Measurements from ENCODE around the gene GRHL3. TPM values are rescaled to one million over a fixed set of nuclear protein-coding genes. Genes with fewer than 3 reads are reported as not detected.

GRHL3 gene
- polyA plus RNA-seq, 1 experiment, result 0.04 TPM

- Histone ChIP-seq H3K9me3 (ENCODE audit: control insufficient read depth, insufficient read depth, low read length) (no peaks in the 10 kb centered on the region), H3K27me3 (ENCODE audit: control insufficient read depth, insufficient read depth, low read length) (peaks cover 6% of the 10 kb centered on the region), H3K27ac (ENCODE audit: low read depth, low read length) (no peak overlapping the region), H3K4me3 (ENCODE audit: low read depth, low read length) (no peak overlapping the region)
- no peak for TF ChIP-seq CTCF (IDR thresholded peaks at IDR 0.05; ENCODE audit: low read depth, low read length)
- DNase-seq (ENCODE audit: low read depth, low spot score), result no peak
- ChIA-PET POLR2A (no interaction called here), CTCF (no interaction called here)
These were observed 21.8 kb upstream of the GRHL3 start for GRCh38 chr1:24297187-24297851.

GRCh38 chr1:24297852-24298232 is 21.3 kb upstream of the GRHL3 start:
- Histone ChIP-seq H3K27ac (ENCODE audit: low read depth, low read length) (no peak overlapping the region), H3K27me3 (ENCODE audit: control insufficient read depth, insufficient read depth, low read length) (peaks cover 6% of the 10 kb centered on the region), H3K9me3 (ENCODE audit: control insufficient read depth, insufficient read depth, low read length) (no peaks in the 10 kb centered on the region), H3K4me3 (ENCODE audit: low read depth, low read length) (no peak overlapping the region)
- DNase-seq (ENCODE audit: low read depth, low spot score), result no peak
- CTCF ChIA-PET, result no interaction called here
- POLR2A ChIA-PET, result no interaction called here
- TF ChIP-seq CTCF (IDR thresholded peaks at IDR 0.05; ENCODE audit: low read depth, low read length), result no peak

GRCh38 chr1:24298606-24299005 is 20.6 kb upstream of the GRHL3 start:
- CTCF ChIA-PET, result no interaction called here
- Histone ChIP-seq H3K4me3 (ENCODE audit: low read depth, low read length) (no peak overlapping the region), H3K27me3 (ENCODE audit: control insufficient read depth, insufficient read depth, low read length) (peaks cover 6% of the 10 kb centered on the region), H3K27ac (ENCODE audit: low read depth, low read length) (no peak overlapping the region), H3K9me3 (ENCODE audit: control insufficient read depth, insufficient read depth, low read length) (no peaks in the 10 kb centered on the region)
- POLR2A ChIA-PET, result no interaction called here
- DNase-seq (ENCODE audit: low read depth, low spot score), result no peak
- TF ChIP-seq CTCF (IDR thresholded peaks at IDR 0.05; ENCODE audit: low read depth, low read length), result no peak

- Histone ChIP-seq H3K27ac (ENCODE audit: low read depth, low read length) (no peak overlapping the region), H3K27me3 (ENCODE audit: control insufficient read depth, insufficient read depth, low read length) (peaks cover 6% of the 10 kb centered on the region), H3K4me3 (ENCODE audit: low read depth, low read length) (no peak overlapping the region), H3K9me3 (ENCODE audit: control insufficient read depth, insufficient read depth, low read length) (no peaks in the 10 kb centered on the region)
- ChIA-PET CTCF (no interaction called here), POLR2A (no interaction called here)
- DNase-seq (ENCODE audit: low read depth, low spot score), result no peak
- TF ChIP-seq CTCF (IDR thresholded peaks at IDR 0.05; ENCODE audit: low read depth, low read length), result no peak
These were observed 19.3 kb upstream of the GRHL3 start for GRCh38 chr1:24299901-24300300.

- POLR2A ChIA-PET, result interaction anchor here (1.6 kb wide), 1 partner anchor 21 kb away, joined by 3 read pairs; no protein-coding TSS in a partner anchor
- no peak for TF ChIP-seq CTCF (IDR thresholded peaks at IDR 0.05; ENCODE audit: low read depth, low read length)
- Histone ChIP-seq H3K4me3 (ENCODE audit: low read depth, low read length) (no peak overlapping the region), H3K27me3 (ENCODE audit: control insufficient read depth, insufficient read depth, low read length) (peaks cover 6% of the 10 kb centered on the region), H3K9me3 (ENCODE audit: control insufficient read depth, insufficient read depth, low read length) (no peaks in the 10 kb centered on the region), H3K27ac (ENCODE audit: low read depth, low read length) (no peak overlapping the region)
- CTCF ChIA-PET, result interaction anchor here (0.8 to 1.5 kb wide), 6 partner anchors 17 to 285 kb away, joined by 3 to 4 read pairs (median 3); no protein-coding TSS in a partner anchor
- no peak for DNase-seq (ENCODE audit: low read depth, low spot score)
These were observed 18.0 kb upstream of the GRHL3 start for GRCh38 chr1:24300971-24301784.
